ENCODE results near the gene CZIB. TPM values are rescaled to one million over a fixed set of nuclear protein-coding genes. Genes with fewer than 3 reads are reported as not detected.
A peak's percentile ranks its signal among the peaks of the same experiment; 100 is the strongest.

Gene CZIB
- total and polyA plus RNA-seq, 2 of the 13 experiments (the other 11 are each of a cell fraction or from before 2014, with no cell fraction given): 49.2 to 67.0 TPM

GRCh38 chr1:53196485-53197290 lies 23.7 kb downstream of the CZIB start, which contains the start of gene CPT2 (continued):
- no peak for TF ChIP-seq ZNF780A (CRISPR knock-in tag; IDR thresholded peaks at IDR 0.05)
- TF ChIP-seq KLF6 (CRISPR knock-in tag; IDR thresholded peaks at IDR 0.05): no peak
- no peak for TF ChIP-seq SMAD9 (CRISPR knock-in tag; IDR thresholded peaks at IDR 0.05)
- TF ChIP-seq SNAI1 (CRISPR knock-in tag; IDR thresholded peaks at IDR 0.05; ENCODE audit: borderline replicate concordance): no peak
- TF ChIP-seq SOX5 (CRISPR knock-in tag; IDR thresholded peaks at IDR 0.05; ENCODE audit: borderline replicate concordance): no peak
- TF ChIP-seq ASH2L (IDR thresholded peaks at IDR 0.05; ENCODE audit: insufficient read length, low read depth, low read length): peak; percentile 89
- TF ChIP-seq, protein P1, sequence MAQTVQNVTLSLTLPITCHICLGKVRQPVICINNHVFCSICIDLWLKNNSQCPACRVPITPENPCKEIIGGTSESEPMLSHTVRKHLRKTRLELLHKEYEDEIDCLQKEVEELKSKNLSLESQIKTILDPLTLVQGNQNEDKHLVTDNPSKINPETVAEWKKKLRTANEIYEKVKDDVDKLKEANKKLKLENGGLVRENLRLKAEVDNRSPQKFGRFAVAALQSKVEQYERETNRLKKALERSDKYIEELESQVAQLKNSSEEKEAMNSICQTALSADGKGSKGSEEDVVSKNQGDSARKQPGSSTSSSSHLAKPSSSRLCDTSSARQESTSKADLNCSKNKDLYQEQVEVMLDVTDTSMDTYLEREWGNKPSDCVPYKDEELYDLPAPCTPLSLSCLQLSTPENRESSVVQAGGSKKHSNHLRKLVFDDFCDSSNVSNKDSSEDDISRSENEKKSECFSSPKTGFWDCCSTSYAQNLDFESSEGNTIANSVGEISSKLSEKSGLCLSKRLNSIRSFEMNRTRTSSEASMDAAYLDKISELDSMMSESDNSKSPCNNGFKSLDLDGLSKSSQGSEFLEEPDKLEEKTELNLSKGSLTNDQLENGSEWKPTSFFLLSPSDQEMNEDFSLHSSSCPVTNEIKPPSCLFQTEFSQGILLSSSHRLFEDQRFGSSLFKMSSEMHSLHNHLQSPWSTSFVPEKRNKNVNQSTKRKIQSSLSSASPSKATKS (CRISPR knock-in tag; IDR thresholded peaks at IDR 0.05): no peak
- no peak for TF ChIP-seq ZBTB10 (CRISPR knock-in tag; IDR thresholded peaks at IDR 0.05; ENCODE audit: borderline replicate concordance)
- TF ChIP-seq FOXA1 (IDR thresholded peaks at IDR 0.05): no peak
- no peak for TF ChIP-seq FOXA1 (CRISPR knock-in tag; IDR thresholded peaks at IDR 0.05)
- TF ChIP-seq ZNF556 (CRISPR knock-in tag; IDR thresholded peaks at IDR 0.05; ENCODE audit: borderline replicate concordance): no peak
- no peak for TF ChIP-seq ISX (CRISPR knock-in tag; conservative IDR thresholded peaks at IDR 0.05)
- TF ChIP-seq ZNF546 (CRISPR knock-in tag; conservative IDR thresholded peaks at IDR 0.05): no peak
- TF ChIP-seq ATF2 (CRISPR knock-in tag; IDR thresholded peaks at IDR 0.05): 0 out of 2 replicates have a peak, but pooled peaks have one; percentile 19
- no peak for TF ChIP-seq NONO (IDR thresholded peaks at IDR 0.05)
- 0 out of 2 replicates have a peak, but pooled peaks have one; percentile 56 for TF ChIP-seq NONO (CRISPR knock-in tag; conservative IDR thresholded peaks at IDR 0.05)
- peak; percentile 82 for TF ChIP-seq TAF1 (CRISPR knock-in tag; IDR thresholded peaks at IDR 0.05)
- no peak for TF ChIP-seq CBX1 (IDR thresholded peaks at IDR 0.05; ENCODE audit: low read depth)
- TF ChIP-seq ATM (IDR thresholded peaks at IDR 0.05; ENCODE audit: borderline replicate concordance): no peak
- TF ChIP-seq TAF15 (IDR thresholded peaks at IDR 0.05; ENCODE audit: low read depth, low read length, poor library complexity, severe bottlenecking): peak; percentile 53
- TF ChIP-seq ZNF766 (CRISPR knock-in tag; IDR thresholded peaks at IDR 0.05; ENCODE audit: borderline replicate concordance): 0 out of 2 replicates have a peak, but pooled peaks have one; percentile 55

All from HepG2 (cell line).